Astrocyte of the cerebellum (primary cell): ENCODE data around the gene TMEM41B.
"Not testable (repeated sequence)": the region's sequence is repeated elsewhere in the genome, so short reads cannot be mapped to it uniquely, and the experiment has no call there.

ENCODE experiments used
- DNase-seq: peaks from one replicate; pipeline ENCODE4 v3.0.0-alpha.2; 2011; ENCODE audit warnings: low read depth
- H3K4me3 ChIP-seq: 2 replicates; pipeline ENCODE4 v1.5.1; 2011; ENCODE audit warnings: mild to moderate bottlenecking, low read depth, low read length, moderate library complexity
- CTCF ChIP-seq: IDR thresholded peaks from 2 replicates; pipeline ENCODE4 v1.5.1; 2012; ENCODE audit warnings: low read length, low read depth, moderate library complexity, mild to moderate bottlenecking; ENCODE audit errors: missing control alignments
- in situ Hi-C: cut with HindIII; loops from 2 replicates; pipeline ENCODE4 v1.10.0; 2017; ENCODE audit warnings: low sequenced_read_pairs

TMEM41B gene

GRCh38 chr11:9344061-9344680 lies 29.8 kb upstream of the TMEM41B start:
- TF ChIP-seq CTCF, result no peak
- no peak for DNase-seq
- no peak overlapping the region for H3K4me3 ChIP-seq
- in situ Hi-C loops, result no loop called here

- no peak for TF ChIP-seq CTCF
- in situ Hi-C loops, result no loop called here
- no peak overlapping the region for H3K4me3 ChIP-seq
- no peak for DNase-seq
Observed at GRCh38 chr11:9341638-9342178, 27.3 kb upstream of the TMEM41B start.

- in situ Hi-C loops, result no loop called here
- H3K4me3 ChIP-seq, result no peak overlapping the region
- no peak for TF ChIP-seq CTCF
- no peak for DNase-seq
Observed at GRCh38 chr11:9332655-9333054, 18.3 kb upstream of the TMEM41B start.

GRCh38 chr11:9330387-9331384 lies 16.3 kb upstream of the TMEM41B start:
- no peak overlapping the region for H3K4me3 ChIP-seq
- no peak for TF ChIP-seq CTCF
- DNase-seq, result no peak
- in situ Hi-C loops, result no loop called here

GRCh38 chr11:9320047-9320446 lies 5.7 kb upstream of the TMEM41B start:
- DNase-seq, result no peak
- H3K4me3 ChIP-seq, result no peak overlapping the region
- no peak for TF ChIP-seq CTCF
- in situ Hi-C loops, result no loop called here

- DNase-seq, in situ Hi-C loops, H3K4me3 ChIP-seq: not testable (repeated sequence)
Observed at GRCh38 chr11:9319377-9320001, 5.1 kb upstream of the TMEM41B start.

- in situ Hi-C loops, DNase-seq, H3K4me3 ChIP-seq: not testable (repeated sequence)
Observed at GRCh38 chr11:9318442-9319376, 4.3 kb upstream of the TMEM41B start.
